ENCODE measurements around the gene OBSCN. TPM values are rescaled to one million over a fixed set of nuclear protein-coding genes. Genes with fewer than 3 reads are reported as not detected.
A peak's percentile ranks its signal among the peaks of the same experiment; 100 is the strongest.

OBSCN gene
- total RNA-seq, 1 experiment from 2014 or later = 29.1 TPM

DNA sequence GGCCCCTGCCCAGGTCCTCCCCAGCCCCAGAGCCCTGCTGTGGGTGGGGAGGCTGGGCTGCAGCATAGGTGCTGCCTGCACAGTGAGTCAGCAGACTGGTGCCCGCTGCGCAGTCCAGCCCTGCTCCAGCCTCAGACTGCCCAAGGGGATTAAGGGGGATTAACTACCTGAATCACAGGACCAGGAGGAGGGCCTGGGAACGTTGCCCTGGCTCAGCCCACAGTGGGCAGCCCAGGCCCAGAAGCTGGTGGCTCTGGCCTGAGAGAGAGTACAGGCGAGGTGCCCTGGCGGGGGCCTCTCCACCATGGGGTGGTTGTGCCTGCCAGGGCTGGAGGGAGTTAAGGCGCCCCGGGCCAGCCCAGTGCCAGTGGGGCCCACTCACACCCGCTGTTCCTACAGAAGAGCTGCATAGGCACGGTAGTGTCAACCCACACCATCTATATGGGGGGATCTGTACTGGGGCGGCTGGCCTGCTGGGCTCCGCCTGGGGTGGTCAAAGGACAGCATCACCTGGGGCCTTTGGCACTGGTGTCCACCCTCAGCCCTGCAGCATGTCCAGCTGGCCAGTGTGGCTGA is 2.3 kb downstream of the OBSCN start:
- no TSS peak for BruUV-seq (replicated peaks)
- Histone ChIP-seq H3K27ac (ENCODE audit: low read length) (no peak overlapping the region), H3K36me3 (ENCODE audit: low read depth, low read length) (no peaks in the 10 kb centered on the region), H3K4me2 (ENCODE audit: low read length) (no peak overlapping the region), H4K20me1 (ENCODE audit: low read length) (no peaks in the 10 kb centered on the region), H2AFZ (ENCODE audit: low read length) (no peak overlapping the region), H3K4me1 (ENCODE audit: insufficient read depth, low read length) (no peaks in the 10 kb centered on the region), H3K9me2 (replicated peaks; ENCODE audit: low read length) (no peaks in the 10 kb centered on the region), H3K9me3 (ENCODE audit: low read length) (no peaks in the 10 kb centered on the region), H3F3A (ENCODE audit: low read length, unreplicated experiment) (no peaks in the 10 kb centered on the region), H3K79me2 (ENCODE audit: low read length) (no peaks in the 10 kb centered on the region), H3K4me3 (ENCODE audit: low read length) (no peak overlapping the region), H3K27me3 (ENCODE audit: low read length) (no peaks in the 10 kb centered on the region), H3K9ac (ENCODE audit: low read length) (no peak overlapping the region)
- DNase-seq (peak; percentile 70), ATAC-seq (peak; percentile 42)
- TF ChIP-seq EZH2phosphoT487 (IDR thresholded peaks at IDR 0.05; ENCODE audit: borderline replicate concordance, low read length) = no peak
- TF ChIP-seq EZH2 (IDR thresholded peaks at IDR 0.05; ENCODE audit: low read length, unreplicated experiment) = no peak
- TF ChIP-seq, protein P1, sequence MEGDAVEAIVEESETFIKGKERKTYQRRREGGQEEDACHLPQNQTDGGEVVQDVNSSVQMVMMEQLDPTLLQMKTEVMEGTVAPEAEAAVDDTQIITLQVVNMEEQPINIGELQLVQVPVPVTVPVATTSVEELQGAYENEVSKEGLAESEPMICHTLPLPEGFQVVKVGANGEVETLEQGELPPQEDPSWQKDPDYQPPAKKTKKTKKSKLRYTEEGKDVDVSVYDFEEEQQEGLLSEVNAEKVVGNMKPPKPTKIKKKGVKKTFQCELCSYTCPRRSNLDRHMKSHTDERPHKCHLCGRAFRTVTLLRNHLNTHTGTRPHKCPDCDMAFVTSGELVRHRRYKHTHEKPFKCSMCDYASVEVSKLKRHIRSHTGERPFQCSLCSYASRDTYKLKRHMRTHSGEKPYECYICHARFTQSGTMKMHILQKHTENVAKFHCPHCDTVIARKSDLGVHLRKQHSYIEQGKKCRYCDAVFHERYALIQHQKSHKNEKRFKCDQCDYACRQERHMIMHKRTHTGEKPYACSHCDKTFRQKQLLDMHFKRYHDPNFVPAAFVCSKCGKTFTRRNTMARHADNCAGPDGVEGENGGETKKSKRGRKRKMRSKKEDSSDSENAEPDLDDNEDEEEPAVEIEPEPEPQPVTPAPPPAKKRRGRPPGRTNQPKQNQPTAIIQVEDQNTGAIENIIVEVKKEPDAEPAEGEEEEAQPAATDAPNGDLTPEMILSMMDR (conservative IDR thresholded peaks at IDR 0.05; ENCODE audit: low read depth, low read length) = no peak
- intact Hi-C loops (cut with micrococcal nuclease) = no loop called here
- ChIA-PET POLR2A (ENCODE audit: unreplicated experiment) (no interaction called here), CTCF (no interaction called here)

- BruUV-seq (replicated peaks) = no TSS peak
- no peak for DNase-seq
These were observed 3.1 kb downstream of the OBSCN start for GRCh38 chr1:228210712-228211530.

More at GRCh38 chr1:228210712-228211530, 3.1 kb downstream of the OBSCN start:
- H3K27ac ChIP-seq (ENCODE audit: low read length) = no peak overlapping the region
- H3K27me3 ChIP-seq (ENCODE audit: low read length) = no peaks in the 10 kb centered on the region
- H4K20me1 ChIP-seq (ENCODE audit: low read length) = no peaks in the 10 kb centered on the region
- no peaks in the 10 kb centered on the region for H3K9me2 ChIP-seq (replicated peaks; ENCODE audit: low read length)
- no peak overlapping the region for H3K9ac ChIP-seq (ENCODE audit: low read length)
- TF ChIP-seq EZH2 (IDR thresholded peaks at IDR 0.05; ENCODE audit: low read length, unreplicated experiment) = no peak
- TF ChIP-seq, protein P1 (conservative IDR thresholded peaks at IDR 0.05; ENCODE audit: low read depth, low read length) = no peak
- no peaks in the 10 kb centered on the region for H3K79me2 ChIP-seq (ENCODE audit: low read length)
- intact Hi-C loops (cut with micrococcal nuclease) = no loop called here
- H2AFZ ChIP-seq (ENCODE audit: low read length) = no peak overlapping the region
- H3K4me3 ChIP-seq (ENCODE audit: low read length) = no peak overlapping the region
- no peaks in the 10 kb centered on the region for H3F3A ChIP-seq (ENCODE audit: low read length, unreplicated experiment)
- H3K4me1 ChIP-seq (ENCODE audit: insufficient read depth, low read length) = no peaks in the 10 kb centered on the region
- H3K4me2 ChIP-seq (ENCODE audit: low read length) = no peak overlapping the region
- H3K9me3 ChIP-seq (ENCODE audit: low read length) = no peaks in the 10 kb centered on the region
- POLR2A ChIA-PET (ENCODE audit: unreplicated experiment) = no interaction called here
- H3K36me3 ChIP-seq (ENCODE audit: low read depth, low read length) = no peaks in the 10 kb centered on the region
- no peak for ATAC-seq
- CTCF ChIA-PET = no interaction called here

Measured in PC-3 (cell line).